HG03521 (cell line): Measurements from ENCODE around the gene MSMO1.
"Not testable (repeated sequence)": the region's sequence is repeated elsewhere in the genome, so short reads cannot be mapped to it uniquely, and the experiment has no call there.

Experiments
- ATAC-seq: cut with Tn5 transposase; IDR thresholded peaks from one replicate; pipeline ENCODE4 v1.9.1; 2021; ENCODE audit warnings: mild to moderate bottlenecking, moderate library complexity; ENCODE audit not compliant: unreplicated experiment

Gene MSMO1

DNA sequence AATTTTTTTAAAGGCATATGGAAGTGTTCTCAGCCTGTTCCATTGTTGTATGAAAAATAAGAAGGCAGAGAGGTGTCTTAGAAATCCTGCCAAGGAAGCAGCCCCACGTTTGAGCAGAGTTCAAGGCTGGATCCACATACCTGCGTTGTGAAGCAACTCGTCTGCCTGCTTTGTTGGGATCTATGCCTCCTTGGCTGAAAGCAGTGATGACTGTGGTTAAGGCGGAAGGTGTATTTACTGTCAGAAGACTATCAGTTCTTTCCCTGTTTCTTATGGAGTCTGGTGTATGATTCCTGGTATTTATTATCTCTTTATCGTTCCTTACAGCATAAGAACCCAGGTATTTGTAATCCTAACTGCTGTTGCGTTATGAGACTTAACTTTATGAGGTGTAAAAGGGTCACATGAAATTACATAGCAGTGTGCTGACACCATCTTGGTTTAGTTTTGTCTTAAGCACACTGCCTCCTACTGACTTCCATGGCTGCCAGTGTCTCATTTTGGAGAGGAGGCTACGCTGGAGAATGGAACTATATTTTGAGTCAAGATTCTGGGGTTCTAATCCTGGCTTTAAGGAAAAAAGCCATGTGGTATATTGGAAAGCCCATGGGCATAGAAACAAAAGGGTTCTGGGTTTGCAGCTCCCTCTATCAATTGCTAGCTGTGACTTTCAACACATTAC lies 3.1 kb upstream of the MSMO1 start:
- ATAC-seq: no peak

DNA sequence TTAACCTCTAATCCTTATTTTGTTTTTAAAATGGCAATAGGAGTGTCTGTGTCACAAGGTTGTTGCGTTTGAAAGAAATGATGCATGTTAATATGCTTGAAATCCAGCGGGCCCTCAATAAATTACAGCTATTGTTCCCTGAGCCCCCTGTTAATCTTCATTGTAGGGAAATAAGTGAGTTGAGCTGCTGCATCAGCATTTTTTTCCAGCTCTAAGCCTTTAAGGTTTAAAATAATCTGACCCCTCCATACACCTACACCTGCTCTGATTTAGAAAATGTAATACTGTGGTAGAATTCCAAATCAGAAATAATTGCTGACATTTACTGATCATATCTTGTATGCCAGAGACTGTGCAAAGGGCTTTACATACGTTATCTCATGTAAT lies 2.6 kb upstream of the MSMO1 start:
- no peak for ATAC-seq

DNA sequence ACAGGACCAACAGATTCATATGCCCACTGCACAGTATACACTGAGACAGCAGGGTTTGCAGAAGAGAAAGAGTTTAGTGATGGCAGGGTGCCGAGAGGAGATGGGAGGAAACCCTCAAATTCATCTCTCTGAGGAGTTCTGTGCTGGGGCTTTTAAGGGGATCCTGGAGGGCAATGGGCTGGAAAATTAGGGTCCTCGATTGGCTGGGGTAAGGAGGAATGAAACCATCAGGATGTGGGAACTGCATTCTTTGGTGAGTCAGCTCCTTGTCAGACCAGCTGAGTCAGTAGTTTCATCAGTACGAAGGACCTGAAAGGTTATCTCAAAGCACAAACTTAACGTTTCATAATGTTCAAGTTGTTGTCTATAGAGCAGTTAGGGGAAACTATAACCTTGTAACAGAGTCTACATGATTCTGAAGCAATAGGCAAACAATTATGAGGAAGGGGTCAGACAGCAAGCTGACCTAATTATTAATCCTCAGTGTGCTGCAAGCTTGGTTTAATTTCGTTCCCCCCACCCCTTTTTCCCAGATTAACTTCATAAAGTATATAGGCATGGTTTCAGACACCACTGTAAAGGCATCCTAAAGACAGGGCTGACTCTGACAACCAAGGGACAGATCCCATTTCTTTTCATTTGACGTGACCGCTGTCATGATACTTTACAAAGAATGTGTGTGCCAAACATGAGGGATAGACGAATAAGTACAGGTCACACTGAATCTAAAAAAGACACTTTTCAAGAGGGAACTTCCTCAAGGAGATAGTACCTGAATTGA lies 1.5 kb upstream of the MSMO1 start:
- no peak for ATAC-seq

DNA sequence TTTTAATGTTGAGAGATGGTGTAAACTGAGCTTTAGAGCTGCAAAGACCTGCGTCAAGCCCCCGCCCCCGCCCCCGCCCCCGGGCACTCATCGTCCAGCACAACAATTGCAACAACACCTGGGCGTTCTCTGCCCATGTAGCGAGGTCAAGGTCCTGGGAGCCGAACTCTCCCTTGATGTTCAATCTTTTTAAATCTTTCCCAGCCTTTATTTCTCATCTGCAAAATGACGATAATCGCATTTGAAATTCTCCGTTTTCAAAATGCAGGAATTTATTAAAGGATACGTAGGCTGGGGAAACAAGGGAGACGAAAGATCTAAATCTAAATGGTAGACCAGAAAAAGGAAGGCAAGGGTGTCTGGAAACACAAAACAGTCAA lies 648 bp upstream of the MSMO1 start:
- no peak for ATAC-seq

DNA sequence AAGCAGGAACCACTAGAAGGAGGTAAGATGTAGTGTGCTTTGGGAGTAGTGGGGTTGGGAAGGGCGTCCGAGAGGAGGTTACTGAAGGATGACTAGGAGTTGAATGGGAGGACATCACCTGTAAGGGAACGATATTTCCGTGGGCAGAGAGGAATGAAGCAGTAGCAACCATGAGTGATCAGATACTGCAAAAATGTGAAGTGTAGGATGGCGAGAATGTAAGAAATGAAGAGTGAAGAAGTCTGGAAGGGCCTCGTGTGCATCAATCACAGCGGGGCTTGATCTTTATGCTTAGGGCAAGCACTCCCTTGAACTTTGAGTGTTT lies 594 bp downstream of the MSMO1 start:
- ATAC-seq: no peak

DNA sequence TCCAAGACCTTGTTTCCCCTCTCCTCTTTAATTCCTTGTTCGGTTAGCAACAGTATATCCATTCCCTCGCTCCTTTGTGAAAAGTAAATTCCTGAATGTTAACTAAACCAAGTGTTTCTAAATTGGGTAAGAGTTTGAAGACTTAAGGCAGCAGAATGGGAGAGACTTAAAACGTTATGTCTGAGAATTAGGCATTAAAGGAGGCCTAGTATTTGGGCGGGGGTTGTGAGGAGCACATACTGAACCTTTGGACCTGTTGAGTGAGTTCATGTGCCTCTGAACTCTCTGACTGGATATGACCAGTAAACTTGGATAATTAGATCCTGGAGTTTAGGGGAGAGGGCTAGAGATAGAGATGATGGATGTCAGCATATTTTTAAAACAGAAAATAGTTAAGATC lies 1.2 kb downstream of the MSMO1 start:
- no peak for ATAC-seq

DNA sequence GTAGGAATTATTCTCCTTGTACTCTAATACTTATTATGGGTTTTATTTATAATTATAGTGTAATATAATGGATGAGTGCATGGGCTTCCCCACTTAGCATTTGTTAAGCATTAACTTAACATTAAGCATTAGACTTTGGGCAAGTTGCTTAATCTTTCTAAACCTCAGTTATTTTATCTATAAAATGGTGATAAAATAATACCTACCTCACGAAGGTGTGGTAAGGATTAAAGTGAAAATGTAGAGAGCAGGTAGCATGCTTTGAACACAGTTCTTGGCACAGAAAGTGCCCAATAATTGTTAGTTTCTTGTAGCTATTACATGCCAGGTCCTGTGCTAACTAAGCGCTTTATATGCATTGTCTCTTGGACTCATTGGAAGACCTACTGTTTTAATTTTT lies 2.6 kb downstream of the MSMO1 start:
- no peak for ATAC-seq

DNA sequence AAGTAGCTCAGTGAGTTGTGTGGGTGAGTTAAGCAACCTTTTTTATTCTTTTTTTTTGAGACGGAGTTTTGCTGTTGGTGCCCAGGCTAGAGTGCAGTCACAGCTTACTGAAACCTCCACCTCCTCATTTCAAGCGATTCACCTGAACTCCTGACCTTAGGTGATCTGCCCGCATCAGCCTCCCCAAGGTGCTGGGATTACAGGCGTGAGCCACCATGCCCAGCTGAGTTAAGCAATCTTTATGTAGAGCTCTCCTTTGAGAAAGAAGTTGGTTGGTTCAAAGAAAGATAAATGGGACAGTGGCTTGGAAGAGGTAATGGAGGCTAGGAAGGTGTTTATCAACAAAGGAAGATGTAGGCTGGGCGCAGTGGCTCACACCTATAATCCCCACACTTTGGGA lies 3.2 kb downstream of the MSMO1 start:
- no peak for ATAC-seq

DNA sequence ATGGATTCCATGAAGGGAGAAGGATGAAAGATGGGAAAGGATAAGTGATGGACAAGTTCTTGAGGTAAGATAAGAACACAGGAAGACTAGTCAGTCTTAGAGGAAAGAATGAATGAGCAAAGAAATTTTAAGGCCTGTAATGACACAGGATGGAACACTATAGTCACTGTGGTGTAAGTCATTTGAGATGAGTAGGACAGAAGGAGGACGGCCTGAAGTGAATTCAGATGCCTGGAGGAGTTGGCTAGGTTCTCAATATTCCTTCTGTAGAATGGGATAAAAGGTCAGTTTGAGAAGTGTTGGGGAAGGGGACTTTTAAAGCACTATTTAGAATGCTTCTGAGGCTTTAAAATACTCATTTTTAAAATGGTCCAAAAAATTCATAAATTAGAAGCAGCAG lies 3.9 kb downstream of the MSMO1 start:
- no peak for ATAC-seq

DNA sequence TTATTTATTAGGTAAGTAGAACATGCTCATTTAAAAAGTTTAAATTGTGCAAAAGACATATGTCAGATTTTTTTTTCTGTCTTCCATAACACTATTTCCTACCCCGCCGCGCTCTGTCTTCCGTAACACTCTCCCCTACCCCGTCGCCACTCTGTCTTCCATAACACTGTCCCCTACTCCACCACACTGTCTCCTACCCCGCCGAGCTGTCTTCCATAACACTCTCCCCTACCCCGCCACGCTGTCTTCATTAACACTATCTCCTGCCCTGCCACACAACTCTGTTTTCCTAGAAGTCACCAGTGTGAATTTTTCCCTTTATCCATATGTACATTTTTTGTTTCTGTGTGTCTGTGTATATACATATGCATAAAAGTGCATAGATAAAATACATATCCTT lies 4.4 kb downstream of the MSMO1 start:
- ATAC-seq: no peak

DNA sequence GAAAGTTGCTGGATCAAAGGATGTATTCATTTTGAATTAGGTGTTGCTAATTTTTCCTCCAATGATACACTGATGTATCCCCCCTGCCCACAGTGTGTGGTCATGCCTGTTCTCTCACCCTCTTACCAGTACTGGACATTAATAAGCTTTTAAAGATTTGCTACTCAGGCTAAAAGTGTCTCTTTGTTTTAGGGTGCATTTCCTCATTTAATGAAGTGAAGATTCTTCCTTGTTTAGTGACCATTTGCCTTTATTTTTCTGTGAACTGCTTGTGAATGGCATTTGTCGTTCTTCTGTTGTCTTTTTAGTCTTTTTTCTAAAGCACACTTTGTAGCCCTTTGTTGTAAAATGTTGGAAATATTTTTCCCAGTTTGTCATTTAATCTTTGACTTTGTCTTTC lies 5.0 kb downstream of the MSMO1 start:
- no peak for ATAC-seq

DNA sequence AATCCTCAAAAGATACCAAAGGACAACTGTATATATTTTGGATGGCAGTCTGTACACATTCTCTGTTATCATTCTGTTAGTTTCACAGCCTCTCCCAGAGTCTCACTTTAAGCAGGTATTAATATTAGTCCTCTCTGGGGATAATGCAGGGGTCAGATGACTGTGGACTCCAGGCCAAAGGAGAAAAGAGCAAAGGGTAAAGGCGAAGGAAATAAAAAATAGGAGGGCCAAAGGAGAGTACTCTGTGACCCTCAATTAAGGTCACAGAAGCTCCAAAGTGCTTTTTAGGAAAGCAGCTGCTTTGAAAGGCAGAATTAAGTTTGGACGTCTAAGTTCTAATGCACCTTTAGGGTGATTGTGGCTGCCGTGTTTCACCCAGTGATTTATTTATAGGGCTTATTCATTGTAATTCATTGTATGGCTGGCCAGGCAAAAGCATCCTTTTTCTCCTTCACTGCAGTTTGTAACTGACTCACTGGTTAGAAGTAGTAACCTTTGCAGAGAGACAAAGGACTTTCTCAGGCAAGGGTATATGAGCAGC lies 7.8 kb downstream of the MSMO1 start:
- no peak for ATAC-seq

DNA sequence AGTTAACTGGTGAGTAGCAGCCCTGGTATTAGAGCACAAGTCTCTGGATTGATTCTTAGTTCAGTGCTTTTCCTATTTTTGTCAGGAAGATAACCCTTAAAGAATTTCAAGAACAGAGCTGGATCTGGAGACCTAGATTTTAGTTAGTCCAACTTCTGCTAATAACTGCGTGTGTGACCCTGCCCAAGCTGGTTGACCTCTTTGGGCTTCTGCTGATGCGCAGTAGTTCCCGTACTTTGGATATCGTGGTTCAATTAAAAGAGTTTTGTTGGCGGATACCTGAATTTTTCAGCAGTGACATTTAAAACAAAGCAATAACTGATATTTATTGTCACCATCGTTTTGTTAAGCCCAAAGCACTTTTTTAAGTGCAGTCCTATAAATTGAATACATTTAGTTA lies 9.3 kb downstream of the MSMO1 start:
- no peak for ATAC-seq

DNA sequence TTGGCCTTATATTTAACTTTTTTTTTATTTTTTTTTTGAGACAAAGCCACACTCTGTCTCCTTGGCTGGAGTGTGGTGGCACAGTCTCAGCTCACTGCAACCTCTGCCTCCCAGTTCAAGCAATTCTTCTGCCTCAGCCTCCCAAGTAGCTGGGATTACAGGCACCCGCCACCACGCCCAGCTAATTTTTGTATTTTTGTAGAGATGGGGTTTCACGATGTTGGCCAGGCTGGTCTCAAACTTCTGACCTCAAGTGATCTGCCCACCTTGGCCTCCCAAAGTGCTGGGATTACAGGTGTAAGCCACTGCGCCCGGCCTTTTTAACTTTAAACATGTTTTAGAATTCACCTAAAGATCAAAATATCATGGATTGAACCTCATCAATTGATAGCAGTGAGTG lies 14.9 kb downstream of the MSMO1 start:
- not testable (repeated sequence) for ATAC-seq

DNA sequence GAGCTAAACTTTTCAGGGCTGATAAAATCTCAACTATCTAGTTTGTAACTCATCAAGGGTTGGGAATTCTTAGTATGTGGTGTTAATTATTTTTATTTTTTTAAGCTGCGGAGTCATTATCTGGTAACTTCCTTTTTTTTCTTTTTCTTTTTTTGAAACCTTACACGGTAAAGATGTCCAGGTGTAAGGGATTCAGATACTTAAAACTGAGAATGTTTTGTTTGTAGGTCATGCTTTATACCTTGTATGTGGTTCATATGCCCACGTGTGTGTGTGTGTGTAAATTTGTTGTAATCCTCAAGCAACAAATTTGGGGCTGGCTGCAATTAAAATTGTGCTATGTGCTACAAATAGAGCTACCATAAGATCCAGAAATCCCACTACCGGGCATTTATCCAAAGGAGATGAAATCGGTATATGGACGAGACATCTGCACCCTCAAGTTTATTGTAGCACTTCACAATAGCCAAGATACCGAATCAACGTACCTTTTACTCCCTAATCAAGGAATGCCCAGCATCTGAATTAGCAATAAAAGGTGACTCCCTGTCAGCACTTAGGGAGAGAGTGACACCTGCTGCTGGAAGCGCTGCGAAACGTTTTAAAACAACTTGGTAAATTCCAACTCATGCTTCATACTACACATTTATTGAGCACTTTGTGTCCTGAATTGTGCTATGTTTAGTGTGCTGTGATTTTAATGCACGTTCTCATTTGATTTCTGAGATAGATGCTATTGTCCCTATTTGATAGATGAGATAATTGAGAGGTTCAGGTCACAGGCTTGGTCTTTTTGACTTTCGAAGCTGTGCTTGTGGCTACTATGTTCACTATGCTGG lies 16.1 kb downstream of the MSMO1 start:
- ATAC-seq: no peak

DNA sequence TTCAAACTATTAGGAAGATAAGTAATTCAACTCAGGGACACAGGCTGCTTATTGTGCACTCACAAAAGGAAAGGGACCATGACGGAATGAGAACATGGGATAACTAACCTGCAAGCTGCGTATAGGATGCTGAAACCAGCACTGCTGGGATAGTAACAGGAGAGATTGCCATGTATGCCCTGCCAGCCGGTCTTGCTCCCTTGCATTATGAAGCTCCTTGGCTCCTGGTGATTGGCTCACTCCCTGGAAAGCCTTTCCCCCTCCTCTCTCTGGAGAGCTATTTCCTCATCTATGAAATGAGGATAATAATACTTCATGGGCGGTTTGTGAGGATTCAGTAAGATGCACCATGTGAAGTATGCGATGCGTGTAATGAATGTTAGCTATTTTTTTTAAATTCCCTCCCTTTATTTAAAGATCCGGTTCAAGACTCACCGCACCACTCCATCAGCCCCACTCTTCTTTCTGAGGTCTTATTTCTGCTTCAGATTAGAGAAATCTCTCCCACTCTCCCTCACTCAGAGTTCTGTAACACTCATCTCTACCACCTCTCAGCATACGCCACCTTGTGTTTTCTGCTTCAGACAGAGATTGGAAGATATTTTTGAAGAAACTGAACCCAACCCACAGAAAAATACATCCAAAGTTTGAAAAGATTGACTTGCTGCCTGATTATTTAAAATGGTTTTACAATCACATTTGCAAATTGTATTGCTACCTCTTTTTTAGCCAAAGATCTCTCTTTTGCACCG lies 18.4 kb downstream of the MSMO1 start:
- ATAC-seq: no peak

DNA sequence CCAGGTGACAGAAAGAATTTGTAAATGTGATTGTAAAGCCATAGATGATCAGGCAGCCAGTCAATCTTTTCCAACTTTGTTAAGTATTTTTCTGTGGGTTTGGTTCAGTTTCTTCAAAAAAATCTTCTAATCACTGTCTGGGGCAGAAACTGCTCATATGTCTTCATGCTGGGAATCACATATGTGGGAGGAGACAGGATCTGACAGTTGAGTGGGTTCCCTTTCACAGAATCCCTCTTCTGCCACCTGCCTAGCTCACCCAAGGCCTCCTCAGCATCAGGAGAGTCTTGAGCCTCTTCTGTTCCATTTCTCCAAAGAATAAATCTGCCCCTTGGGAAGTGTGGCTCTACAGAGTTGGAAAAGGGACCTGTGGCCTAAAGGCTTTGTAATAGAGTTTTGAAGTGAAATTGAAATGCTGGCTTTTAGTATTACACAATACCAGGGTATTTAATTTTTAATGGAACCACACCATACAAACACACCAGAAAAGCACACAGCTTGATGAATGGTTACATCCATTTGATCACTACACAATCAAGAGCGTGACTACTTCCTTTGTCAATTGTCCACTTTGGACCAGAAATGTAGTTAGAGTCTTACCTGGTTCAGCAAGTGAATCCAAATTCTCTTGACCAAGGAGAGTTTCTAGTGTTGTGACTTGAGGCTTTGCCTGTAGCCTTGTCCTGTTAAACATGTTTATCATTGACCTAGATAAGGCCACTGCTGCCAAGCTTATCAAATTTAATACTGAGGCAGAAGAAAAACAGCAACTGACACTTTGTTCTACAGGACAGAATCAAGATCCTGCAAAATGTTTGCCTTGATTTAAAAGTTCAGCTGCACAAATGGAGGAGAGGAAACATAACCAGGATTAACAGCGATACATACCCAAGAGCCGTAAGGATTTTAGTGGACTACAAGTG lies 20.4 kb downstream of the MSMO1 start:
- no peak for ATAC-seq

DNA sequence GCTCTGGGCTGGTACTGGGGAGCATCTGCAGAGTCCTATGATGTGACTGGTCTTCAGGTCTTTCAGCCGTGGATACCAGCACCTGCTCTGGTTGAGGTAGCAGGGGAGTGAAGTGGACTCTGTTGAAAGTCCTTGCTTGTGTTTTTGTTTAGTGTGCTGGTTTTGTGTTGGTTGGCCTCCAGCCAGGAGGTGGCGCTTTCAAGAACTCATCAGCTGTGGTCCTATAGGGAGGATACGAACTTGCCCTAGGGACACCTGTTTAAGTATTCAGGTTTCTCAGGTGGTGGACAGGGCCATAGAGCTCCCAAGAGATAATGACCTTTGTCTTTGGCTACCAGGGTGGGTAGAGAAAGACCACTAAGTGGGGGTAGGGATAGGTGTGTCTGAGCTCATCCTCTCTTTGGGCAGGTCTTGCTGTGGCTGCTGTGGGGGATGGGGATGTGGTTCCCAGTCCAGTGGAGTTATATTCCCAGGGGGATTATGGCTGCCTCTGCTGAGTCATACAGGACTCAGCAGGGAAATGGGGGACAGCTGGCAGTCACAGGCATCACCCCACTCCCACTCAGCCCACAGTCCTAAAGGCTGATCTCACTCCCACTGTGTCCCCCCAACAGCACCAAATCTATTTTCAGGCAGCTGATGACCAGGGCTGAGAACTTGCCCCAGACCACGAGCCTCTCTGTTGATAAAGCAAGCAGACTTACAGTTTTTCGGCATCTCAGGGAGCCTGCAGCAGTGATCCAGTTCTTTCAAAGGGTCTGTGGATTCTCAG lies 24.1 kb downstream of the MSMO1 start:
- no peak for ATAC-seq

DNA sequence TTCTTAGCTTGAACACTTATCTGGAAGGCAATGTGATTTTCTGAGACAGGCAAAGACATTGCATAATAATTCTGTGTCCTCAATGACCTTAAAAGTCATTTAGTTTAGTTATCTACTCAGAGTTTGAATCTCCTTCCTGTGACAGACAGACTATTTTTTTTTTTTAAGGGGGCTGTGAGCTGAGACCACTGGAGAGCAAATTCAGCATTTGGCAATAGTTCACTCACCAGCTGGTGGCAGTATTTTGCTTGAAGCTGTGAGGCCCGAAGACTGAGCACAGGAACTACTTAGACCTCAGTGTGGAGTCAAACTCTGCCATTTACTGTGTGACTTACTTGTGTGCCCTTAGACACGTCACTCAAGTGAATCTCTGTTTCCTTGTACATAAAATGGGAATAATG lies 28.4 kb downstream of the MSMO1 start:
- no peak for ATAC-seq
